K562 (cell line): Measurements from ENCODE around the gene SLC26A8. TPM values are rescaled to one million over a fixed set of nuclear protein-coding genes. Genes with fewer than 3 reads are reported as not detected.
A peak's percentile ranks its signal among the peaks of the same experiment; 100 is the strongest.

ENCODE experiments used
- ATAC-seq: fragments of 200-7000 bp; cut with Tn5 transposase; 3 replicates; pipeline ENCODE4 v1.9.1; 2020; ENCODE audit warnings: moderate library complexity
- BruUV-seq: library from RNA; stranded (reverse); fragments of 400-500 nt; replicated peaks from 2 replicates; lab custom pipeline; 2021; lab: Mats Ljungman, UMichigan
- CTCF ChIA-PET: fragments of 300-600 bp; formaldehyde crosslinking; extraction: SDS; loops from one replicate; lab custom pipeline; 2021; ENCODE audit warnings: low intra/inter-chr PET ratio; lab: Yijun Ruan, JAX
- POLR2A ChIA-PET: fragments of 300-600, 350-650 bp; sonication (Branson Sonifier 250); formaldehyde crosslinking; extraction: SDS; loops from one replicate; lab custom pipeline; 2021; ENCODE audit warnings: antibody characterized with exemption, inconsistent platforms; lab: Yijun Ruan, JAX
- DNase-seq, 4 experiments: peaks; one replicate each; pipeline versions ENCODE4 v3.0.0 to v3.0.0-alpha.2; 2011 to 2018; ENCODE audit warnings: low spot score in 3 of 4, mixed read lengths in 3 of 4; ENCODE audit errors: extremely low read depth in 1 of 4
- FAIRE-seq: peaks from 2 replicates; lab custom pipeline; 2011; peaks lifted over from hg19 to GRCh38; lab: Jason Lieb, UNC
- H2AFZ ChIP-seq: 2 replicates; pipeline ENCODE4 v1.6.0; 2011; ENCODE audit warnings: low read depth, low read length, control low read depth, inconsistent platforms
- H3K27ac ChIP-seq: fragments of 200-600 bp; 3 replicates; pipeline ENCODE4 v1.8.0; 2011; ENCODE audit warnings: low read depth, mild to moderate bottlenecking, control low read depth, inconsistent platforms, low read length, moderate library complexity, mixed read lengths; ENCODE audit errors: extremely low read depth
- H3K27me3 ChIP-seq, 2 experiments: fragments of 300-600 bp in 1 of 2; 2 replicates in 1 of 2; 3 replicates in 1 of 2; pipeline versions ENCODE4 v1.6.0 to v1.8.0; 2011; ENCODE audit warnings: inconsistent platforms in 2 of 2, low read length in 2 of 2, mild to moderate bottlenecking in 1 of 2, mixed read lengths in 1 of 2, moderate library complexity in 1 of 2; ENCODE audit not compliant: control insufficient read depth in 2 of 2, insufficient read depth in 2 of 2
- H3K36me3 ChIP-seq: fragments of 300-600 bp; 3 replicates; pipeline ENCODE4 v1.8.0; 2011; ENCODE audit warnings: mild to moderate bottlenecking, low read length, inconsistent platforms; ENCODE audit not compliant: control insufficient read depth, insufficient read depth
- H3K4me1 ChIP-seq, 2 experiments: fragments of 200-600 bp in 1 of 2; replicated peaks in 1 of 2; 2 replicates in 1 of 2; 3 replicates in 1 of 2; pipeline versions ENCODE4 v1.5.1 to v1.8.0; 2011; ENCODE audit warnings: inconsistent platforms in 2 of 2, low read length in 2 of 2, mild to moderate bottlenecking in 1 of 2, mixed read lengths in 1 of 2, moderate library complexity in 1 of 2; ENCODE audit not compliant: control insufficient read depth in 2 of 2, insufficient read depth in 2 of 2
- H3K4me2 ChIP-seq: 2 replicates; pipeline ENCODE4 v1.6.1; 2011; ENCODE audit warnings: low read length, control low read depth, inconsistent platforms, mixed read lengths; ENCODE audit not compliant: insufficient read depth
- H3K4me3 ChIP-seq: fragments of 200-600 bp; sonication (generic), shearing (Covaris generic); 2 replicates; pipeline ENCODE4 v1.5.1; 2016; ENCODE audit warnings: control low read depth, inconsistent platforms
- H3K79me2 ChIP-seq: fragments of 200-600 bp; 3 replicates; pipeline ENCODE4 v1.8.0; 2011; ENCODE audit warnings: low read length, inconsistent platforms; ENCODE audit not compliant: control insufficient read depth, insufficient read depth
- H3K9ac ChIP-seq, 2 experiments: 2 replicates each; pipeline versions ENCODE4 v1.6.0 to v1.6.1; 2011; ENCODE audit warnings: low read depth in 2 of 2, low read length in 2 of 2, control low read depth in 1 of 2, inconsistent platforms in 1 of 2, mild to moderate bottlenecking in 1 of 2, mixed read lengths in 1 of 2; ENCODE audit not compliant: insufficient read depth in 1 of 2
- H3K9me1 ChIP-seq: one replicate; pipeline ENCODE4 v1.6.0; 2011; ENCODE audit warnings: inconsistent platforms, mild to moderate bottlenecking, low read length, moderate library complexity; ENCODE audit not compliant: control insufficient read depth, insufficient read depth
- H3K9me3 ChIP-seq: replicated peaks from 2 replicates; pipeline ENCODE4 v1.5.1; 2011; ENCODE audit warnings: low read depth, low read length, inconsistent platforms; ENCODE audit not compliant: control insufficient read depth, insufficient read depth
- H4K20me1 ChIP-seq: replicated peaks from 2 replicates; pipeline ENCODE4 v1.6.1; 2011; ENCODE audit warnings: low read length, inconsistent platforms, mixed read lengths; ENCODE audit not compliant: control insufficient read depth, insufficient read depth
- HMBOX1 ChIP-seq: sonication (generic); IDR thresholded peaks from 2 replicates; pipeline ENCODE4 v1.6.1; 2016
- RFX1 ChIP-seq: fragments of 450-650 bp; IDR thresholded peaks from 2 replicates; pipeline ENCODE4 v1.6.1; 2016; ENCODE audit warnings: mild to moderate bottlenecking, moderate library complexity
- WGBS: fragments of 100-300 bp; shearing (Covaris generic); methylation state at CpG from one replicate; pipeline ENCODE4 v1.1.6; 2016; ENCODE audit warnings: low coverage, mixed read lengths; ENCODE audit not compliant: insufficient coverage; ENCODE audit errors: missing lambda C conversion rate; 5-methylcytosine and 5-hydroxymethylcytosine counted together
- in situ Hi-C: fragments of 300-500 bp; cut with MboI; formaldehyde crosslinking; loops from 4 replicates; pipeline ENCODE4 v1.15.0; 2018; ENCODE audit warnings: inconsistent platforms, mixed read lengths
- intact Hi-C: fragments of 100-400 bp; cut with micrococcal nuclease; formaldehyde crosslinking; loops from 2 replicates; pipeline ENCODE4 v1.14.2; 2022
- polyA plus RNA-seq, 8 experiments: library from polyadenylated mRNA; depleted of rRNA in 4 of 8; stranded (reverse) in 5 of 8; unstranded in 3 of 8; fragments of >200 nt; fragmentation: Nextera tagmentation in 2 of 8; fragmentation: Illumina TruSeq in 1 of 8; extraction: Ambion mirVana in 2 of 8; extraction: Trizol in 1 of 8; gene quantifications; 2 replicates each; pipeline versions ENCODE4 v1.2.1 to v1.2.3, GENCODE V29; 2011 to 2014; ENCODE audit warnings: inconsistent platforms in 1 of 8, missing spikeins in 1 of 8
- total RNA-seq, 7 experiments: library from RNA; depleted of rRNA in 6 of 7; stranded (reverse); fragments of >200 nt in 6 of 7; fragmentation: Illumina TruSeq in 2 of 7; extraction: Trizol in 2 of 7; gene quantifications; 2 replicates each; pipeline versions ENCODE4 v1.2.1 to v1.2.3, GENCODE V29; 2011 to 2021; ENCODE audit warnings: low replicate concordance in 1 of 7
- TF ChIP-seq, protein P1 (sequence below): fragments of 450-650 bp; IDR thresholded peaks from 2 replicates; pipeline ENCODE4 v1.6.1; 2016; ENCODE audit warnings: borderline replicate concordance

SLC26A8 gene
- total and polyA plus RNA-seq, 9 of the 15 experiments (the other 6 are each of a cell fraction or from before 2014, with no cell fraction given) = not detected

DNA sequence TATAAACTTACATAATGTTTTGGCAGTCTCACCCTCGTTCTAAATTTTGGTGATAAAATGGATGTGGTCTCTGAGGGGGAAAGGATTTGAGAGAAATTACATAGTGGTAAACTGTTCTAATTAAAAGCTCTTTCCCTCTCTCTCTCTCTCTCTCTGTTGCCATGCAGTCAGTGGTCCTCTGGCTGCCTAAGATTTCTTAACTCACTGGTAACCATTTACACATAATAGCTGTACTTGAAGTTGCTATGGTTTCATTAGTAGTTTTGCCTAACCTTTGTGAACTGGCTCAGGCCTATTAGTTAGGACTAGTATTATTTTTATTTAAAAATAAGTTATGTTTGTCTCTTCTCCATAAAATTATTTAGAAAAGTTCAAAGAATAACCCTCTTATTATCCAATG lies 45.1 kb upstream of the SLC26A8 start:
- ATAC-seq = no peak
- in situ Hi-C loops = no loop called here
- TF ChIP-seq, protein P1, sequence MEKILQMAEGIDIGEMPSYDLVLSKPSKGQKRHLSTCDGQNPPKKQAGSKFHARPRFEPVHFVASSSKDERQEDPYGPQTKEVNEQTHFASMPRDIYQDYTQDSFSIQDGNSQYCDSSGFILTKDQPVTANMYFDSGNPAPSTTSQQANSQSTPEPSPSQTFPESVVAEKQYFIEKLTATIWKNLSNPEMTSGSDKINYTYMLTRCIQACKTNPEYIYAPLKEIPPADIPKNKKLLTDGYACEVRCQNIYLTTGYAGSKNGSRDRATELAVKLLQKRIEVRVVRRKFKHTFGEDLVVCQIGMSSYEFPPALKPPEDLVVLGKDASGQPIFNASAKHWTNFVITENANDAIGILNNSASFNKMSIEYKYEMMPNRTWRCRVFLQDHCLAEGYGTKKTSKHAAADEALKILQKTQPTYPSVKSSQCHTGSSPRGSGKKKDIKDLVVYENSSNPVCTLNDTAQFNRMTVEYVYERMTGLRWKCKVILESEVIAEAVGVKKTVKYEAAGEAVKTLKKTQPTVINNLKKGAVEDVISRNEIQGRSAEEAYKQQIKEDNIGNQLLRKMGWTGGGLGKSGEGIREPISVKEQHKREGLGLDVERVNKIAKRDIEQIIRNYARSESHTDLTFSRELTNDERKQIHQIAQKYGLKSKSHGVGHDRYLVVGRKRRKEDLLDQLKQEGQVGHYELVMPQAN = no peak
- peak; percentile 21; the same call in 1 of the 2 replicates for TF ChIP-seq HMBOX1
- TF ChIP-seq RFX1 = peak; percentile 8; the same call in 1 of the 2 replicates
- TF ChIP-seq, all 486 proteins: peak for 2
- Histone ChIP-seq H3K9me1 (peaks cover 6% of the 10 kb centered on the region), H3K27ac (no peak overlapping the region), H3K9ac (no peak overlapping the region), H2AFZ (no peak overlapping the region), H4K20me1 (peaks cover 22% of the 10 kb centered on the region), H3K4me1 (peaks cover 9 to 16% of the 10 kb centered on the region in 2 experiments; a peak in 3 of 5 replicates), H3K36me3 (peaks cover 10% of the 10 kb centered on the region; the same call in 2 of the 3 replicates), H3K9me3 (no peaks in the 10 kb centered on the region), H3K4me3 (no peak overlapping the region), H3K27me3 (no peaks in the 10 kb centered on the region), H3K4me2 (no peak overlapping the region), H3K79me2 (peaks cover 48% of the 10 kb centered on the region)
- WGBS = 69% methylated on average over 1 of the region's 1 CpG
- BruUV-seq = no TSS peak
- intact Hi-C loops = no loop called here
- CTCF ChIA-PET = no interaction called here
- FAIRE-seq = no peak
- DNase-seq = no peak
- POLR2A ChIA-PET = no interaction called here
